HG02973 (cell line): Measurements from ENCODE around the gene ERG.

Source experiments
- ATAC-seq: cut with Tn5 transposase; IDR thresholded peaks from one replicate; pipeline ENCODE4 v1.9.1; 2021; ENCODE audit warnings: moderate library complexity; ENCODE audit not compliant: unreplicated experiment

ERG gene

GRCh38 chr21:38361324-38361723 is 137.0 kb downstream of the ERG start:
- ATAC-seq = no peak

- ATAC-seq = no peak
These were observed 138.4 kb downstream of the ERG start for GRCh38 chr21:38359835-38360234.

GRCh38 chr21:38359090-38359489 is 139.2 kb downstream of the ERG start:
- ATAC-seq = no peak

GRCh38 chr21:38358666-38359065 is 139.6 kb downstream of the ERG start:
- ATAC-seq = no peak

- no peak for ATAC-seq
These were observed 140.2 kb downstream of the ERG start for GRCh38 chr21:38358098-38358497.

GRCh38 chr21:38356883-38357625 is 141.2 kb downstream of the ERG start:
- no peak for ATAC-seq

GRCh38 chr21:38355992-38356781 is 142.1 kb downstream of the ERG start:
- peak; percentile 50 for ATAC-seq

GRCh38 chr21:38355353-38355752 is 142.9 kb downstream of the ERG start:
- no peak for ATAC-seq

- ATAC-seq = no peak
These were observed 143.5 kb downstream of the ERG start for GRCh38 chr21:38354746-38355145.

- no peak for ATAC-seq
These were observed 144.0 kb downstream of the ERG start for GRCh38 chr21:38354231-38354630.

- no peak for ATAC-seq
These were observed 145.6 kb downstream of the ERG start for GRCh38 chr21:38352536-38353219.

- no peak for ATAC-seq
These were observed 146.2 kb downstream of the ERG start for GRCh38 chr21:38351961-38352521.

- ATAC-seq = no peak
These were observed 146.9 kb downstream of the ERG start for GRCh38 chr21:38351176-38351959.

GRCh38 chr21:38350684-38351083 is 147.6 kb downstream of the ERG start:
- ATAC-seq = no peak

GRCh38 chr21:38349977-38350376 is 148.3 kb downstream of the ERG start:
- no peak for ATAC-seq

GRCh38 chr21:38349111-38349746 is 149.0 kb downstream of the ERG start:
- no peak for ATAC-seq

GRCh38 chr21:38346286-38346685 is 152.0 kb downstream of the ERG start:
- no peak for ATAC-seq

- ATAC-seq = no peak
These were observed 154.6 kb downstream of the ERG start for GRCh38 chr21:38343691-38344090.

GRCh38 chr21:38342739-38343138 is 155.5 kb downstream of the ERG start:
- no peak for ATAC-seq

- ATAC-seq = no peak
These were observed 156.7 kb downstream of the ERG start for GRCh38 chr21:38341546-38342012.
